Fibroblast of mammary gland (primary cell): ENCODE measurements around the gene OOEP.

ENCODE experiments used
- DNase-seq: peaks from one replicate; pipeline ENCODE4 v3.0.0-alpha.2; 2010; ENCODE audit warnings: low read depth
- H3K4me3 ChIP-seq: 2 replicates; pipeline ENCODE4 v1.5.1; 2011; ENCODE audit warnings: low read depth, mild to moderate bottlenecking, low read length, moderate library complexity; ENCODE audit not compliant: control insufficient read depth
- TF ChIP-seq, protein P1 (sequence below): conservative IDR thresholded peaks from 2 replicates; pipeline ENCODE4 v1.5.1; 2011; ENCODE audit warnings: low read depth, low read length, inconsistent platforms; ENCODE audit not compliant: control insufficient read depth, insufficient read depth

Gene OOEP

DNA sequence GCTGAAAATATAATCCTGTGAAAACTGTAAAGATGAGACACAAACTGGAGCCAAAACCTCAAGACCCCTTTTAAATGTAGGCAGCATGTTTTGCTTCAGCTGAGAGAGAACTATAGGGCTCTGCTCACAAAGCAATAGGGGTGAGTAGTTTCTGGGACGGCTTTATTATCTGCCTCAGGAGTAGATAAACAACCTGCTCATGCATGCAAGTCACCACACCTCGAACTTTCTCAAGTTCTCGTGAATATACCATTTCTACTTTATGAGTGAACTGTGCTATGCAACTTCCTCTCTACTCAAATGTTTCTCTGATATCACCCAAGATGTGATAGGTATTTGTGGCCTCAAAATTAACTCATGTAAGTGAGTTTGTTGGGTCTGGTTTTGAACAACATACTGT lies 7.5 kb upstream of the OOEP start:
- DNase-seq, result no peak
- TF ChIP-seq, protein P1, sequence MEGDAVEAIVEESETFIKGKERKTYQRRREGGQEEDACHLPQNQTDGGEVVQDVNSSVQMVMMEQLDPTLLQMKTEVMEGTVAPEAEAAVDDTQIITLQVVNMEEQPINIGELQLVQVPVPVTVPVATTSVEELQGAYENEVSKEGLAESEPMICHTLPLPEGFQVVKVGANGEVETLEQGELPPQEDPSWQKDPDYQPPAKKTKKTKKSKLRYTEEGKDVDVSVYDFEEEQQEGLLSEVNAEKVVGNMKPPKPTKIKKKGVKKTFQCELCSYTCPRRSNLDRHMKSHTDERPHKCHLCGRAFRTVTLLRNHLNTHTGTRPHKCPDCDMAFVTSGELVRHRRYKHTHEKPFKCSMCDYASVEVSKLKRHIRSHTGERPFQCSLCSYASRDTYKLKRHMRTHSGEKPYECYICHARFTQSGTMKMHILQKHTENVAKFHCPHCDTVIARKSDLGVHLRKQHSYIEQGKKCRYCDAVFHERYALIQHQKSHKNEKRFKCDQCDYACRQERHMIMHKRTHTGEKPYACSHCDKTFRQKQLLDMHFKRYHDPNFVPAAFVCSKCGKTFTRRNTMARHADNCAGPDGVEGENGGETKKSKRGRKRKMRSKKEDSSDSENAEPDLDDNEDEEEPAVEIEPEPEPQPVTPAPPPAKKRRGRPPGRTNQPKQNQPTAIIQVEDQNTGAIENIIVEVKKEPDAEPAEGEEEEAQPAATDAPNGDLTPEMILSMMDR, result no peak
- no peak overlapping the region for H3K4me3 ChIP-seq

- DNase-seq, result no peak
- no peak overlapping the region for H3K4me3 ChIP-seq
- TF ChIP-seq, protein P1, result no peak
Observed at GRCh38 chr6:73375216-73375615, 5.5 kb upstream of the OOEP start.

DNA sequence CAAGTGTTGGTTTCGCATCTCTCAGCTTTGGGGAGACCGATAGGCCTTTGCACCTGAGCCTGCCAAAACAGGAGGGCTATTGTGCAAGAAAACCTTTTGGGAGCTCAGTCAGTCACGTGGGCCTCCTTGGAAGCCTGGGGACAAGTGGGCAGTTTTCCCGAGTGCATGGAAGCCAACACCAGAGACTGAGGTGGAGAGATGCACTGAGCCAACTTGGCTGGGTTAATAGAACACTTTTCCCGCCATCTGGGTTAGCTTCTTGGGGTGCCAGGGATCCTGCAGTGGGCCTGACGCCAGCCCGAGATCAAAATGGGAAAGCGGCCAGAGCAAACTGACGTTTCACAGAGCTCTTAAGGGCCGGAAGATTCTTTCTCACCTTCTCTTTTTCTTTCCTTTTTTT lies 2.8 kb upstream of the OOEP start:
- no peak for DNase-seq
- TF ChIP-seq, protein P1, result no peak
- no peak overlapping the region for H3K4me3 ChIP-seq

- no peak for DNase-seq
- no peak overlapping the region for H3K4me3 ChIP-seq
- TF ChIP-seq, protein P1, result no peak
Observed at GRCh38 chr6:73371984-73372383, 2.3 kb upstream of the OOEP start.

DNA sequence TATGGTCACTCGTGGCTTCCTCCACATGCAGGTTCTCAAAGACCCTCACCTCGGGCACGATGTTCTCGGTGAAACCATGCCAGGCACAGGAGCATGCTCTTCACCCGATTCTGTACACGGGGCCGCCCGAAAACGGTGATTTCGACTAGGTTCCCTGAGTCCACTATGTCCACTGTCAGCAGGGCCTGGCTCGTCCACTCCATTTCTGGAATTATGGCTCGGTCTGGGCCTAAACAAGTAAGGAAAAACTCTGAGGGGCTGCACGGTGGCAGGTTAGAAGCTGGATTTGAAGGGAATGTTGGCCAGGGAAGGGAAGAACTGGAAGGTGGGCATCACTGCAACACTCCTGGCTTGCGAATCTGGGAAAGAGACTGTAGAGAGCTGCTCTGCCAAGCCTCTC lies 540 bp downstream of the OOEP start:
- TF ChIP-seq, protein P1, result no peak
- no peak for DNase-seq
- H3K4me3 ChIP-seq, result no peak overlapping the region

GRCh38 chr6:73368675-73369074 lies 1.0 kb downstream of the OOEP start:
- TF ChIP-seq, protein P1, result no peak
- no peak overlapping the region for H3K4me3 ChIP-seq
- no peak for DNase-seq

DNA sequence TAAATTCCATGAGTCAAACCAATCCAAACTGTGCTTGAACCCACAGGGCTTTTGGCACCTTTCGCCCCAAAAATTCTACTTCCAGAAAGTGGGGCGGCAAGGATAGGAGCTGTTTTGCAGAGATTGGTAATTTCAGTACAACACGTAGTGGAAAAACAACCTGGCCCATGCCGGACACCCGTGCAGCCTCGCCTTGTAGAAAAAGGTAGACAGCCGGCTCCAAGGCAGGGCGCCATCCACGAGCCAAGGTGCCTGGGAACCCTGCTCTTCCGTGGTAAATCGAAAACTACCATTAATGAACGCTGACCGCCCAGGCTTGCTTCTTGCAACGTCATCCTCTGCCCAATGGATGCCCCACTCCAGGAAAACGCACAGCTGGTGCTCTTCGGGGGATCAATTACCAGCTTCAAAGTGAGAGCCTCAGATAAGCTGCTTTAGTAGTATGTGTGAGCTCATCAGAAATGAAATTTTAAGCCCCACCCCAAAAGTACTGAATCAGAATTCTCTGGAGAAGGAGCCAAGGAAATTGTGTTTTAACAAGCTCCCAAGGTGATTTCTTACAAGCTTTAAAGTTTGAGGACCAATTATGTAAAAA lies 1.8 kb downstream of the OOEP start:
- H3K4me3 ChIP-seq, result no peak overlapping the region
- DNase-seq, result no peak
- TF ChIP-seq, protein P1, result no peak
